ENCODE results near the gene DNAAF5. TPM values are rescaled to one million over a fixed set of nuclear protein-coding genes. Genes with fewer than 3 reads are reported as not detected.

DNAAF5 gene
- total RNA-seq, 4 donors from 2014 or later: 19.0 to 25.3 (median 24.1) TPM

GRCh38 chr7:767941-768731 lies 41.6 kb downstream of the DNAAF5 start:
- TF ChIP-seq CTCF (IDR thresholded peaks at IDR 0.05): no peak
- TF ChIP-seq POLR2A (IDR thresholded peaks at IDR 0.05): no peak
- intact Hi-C loops (cut with DNase I; ENCODE audit: low total_unique reads): no loop called here
- H3K4me3 ChIP-seq (ENCODE audit: low read depth, poor library complexity, severe bottlenecking): no peak overlapping the region
- no peak for DNase-seq (ENCODE audit: low spot score in 2 of 2)
- WGBS, 2 donors: 86 to 91% methylated on average over 65 of the region's 65 CpGs

- intact Hi-C loops (cut with DNase I; ENCODE audit: low total_unique reads): no loop called here
- no peak overlapping the region for H3K4me3 ChIP-seq (ENCODE audit: low read depth, poor library complexity, severe bottlenecking)
- no peak for DNase-seq (ENCODE audit: low spot score in 2 of 2)
- 67 to 74% methylated on average over 23 to 34 of the region's 36 CpGs for WGBS, 2 donors
- no peak for TF ChIP-seq CTCF (IDR thresholded peaks at IDR 0.05)
- TF ChIP-seq POLR2A (IDR thresholded peaks at IDR 0.05): no peak
Observed at GRCh38 chr7:768881-769504, 42.5 kb downstream of the DNAAF5 start.

- 94 to 96% methylated on average over 11 to 14 of the region's 14 CpGs for WGBS, 2 donors
- no peak for DNase-seq (ENCODE audit: low spot score in 2 of 2)
- H3K4me3 ChIP-seq (ENCODE audit: low read depth, poor library complexity, severe bottlenecking): no peak overlapping the region
- intact Hi-C loops (cut with DNase I; ENCODE audit: low total_unique reads): no loop called here
- TF ChIP-seq POLR2A (IDR thresholded peaks at IDR 0.05) (no peak), CTCF (IDR thresholded peaks at IDR 0.05) (no peak)
Observed at GRCh38 chr7:770336-770735, 43.8 kb downstream of the DNAAF5 start.

GRCh38 chr7:770741-771166 lies 44.3 kb downstream of the DNAAF5 start:
- no peak overlapping the region for H3K4me3 ChIP-seq (ENCODE audit: low read depth, poor library complexity, severe bottlenecking)
- TF ChIP-seq POLR2A (IDR thresholded peaks at IDR 0.05) (no peak), CTCF (IDR thresholded peaks at IDR 0.05) (no peak)
- DNase-seq (ENCODE audit: low spot score in 2 of 2): no peak
- WGBS, 2 donors: 60 to 61% methylated on average over 7 of the region's 7 CpGs
- intact Hi-C loops (cut with DNase I; ENCODE audit: low total_unique reads): no loop called here

GRCh38 chr7:771234-772004 lies 44.9 kb downstream of the DNAAF5 start:
- intact Hi-C loops (cut with DNase I; ENCODE audit: low total_unique reads): no loop called here
- DNase-seq (ENCODE audit: low spot score in 2 of 2): peak in 1 of 2 donors; percentile 36
- 23 to 31% methylated on average over 23 to 24 of the region's 24 CpGs for WGBS, 2 donors

More at GRCh38 chr7:771234-772004, 44.9 kb downstream of the DNAAF5 start:
- TF ChIP-seq CTCF (IDR thresholded peaks at IDR 0.05): no peak
- TF ChIP-seq POLR2A (IDR thresholded peaks at IDR 0.05): no peak
- no peak overlapping the region for H3K4me3 ChIP-seq (ENCODE audit: low read depth, poor library complexity, severe bottlenecking)

All from lower leg skin (tissue), 4 donors.